Pancreas (tissue), 10 donors: ENCODE measurements around the gene IMMP2L. TPM values are rescaled to one million over a fixed set of nuclear protein-coding genes. Genes with fewer than 3 reads are reported as not detected.

Source experiments
- ATAC-seq, 4 donors: fragments of 200-7000 bp; cut with Tn5 transposase; one replicate each; pipeline versions ENCODE4 v1.8.0 to v1.9.1; 2020; ENCODE audit warnings: mild to moderate bottlenecking in 4 of 4, moderate library complexity in 4 of 4
- DNase-seq, 6 donors: peaks; one replicate each; pipeline ENCODE4 v3.0.0-alpha.2; 2020
- FAIRE-seq: peaks from 2 replicates; lab custom pipeline; 2012; peaks lifted over from hg19 to GRCh38; lab: Jason Lieb, UNC
- H3K27ac ChIP-seq, 4 donors: fragments of 200-600 bp; sonication (generic); 1 replicate in 3 of 4; 2 replicates in 1 of 4; pipeline versions ENCODE4 v1.5.0 to v1.8.0; 2020
- H3K27me3 ChIP-seq, 4 donors: fragments of 200-600 bp; one replicate each; pipeline ENCODE4 v1.8.0; 2021
- H3K36me3 ChIP-seq, 3 donors: fragments of 200-600 bp; sonication (generic) in 1 of 3; one replicate each; pipeline versions ENCODE4 v1.5.0 to v1.8.0; 2020 to 2021
- H3K4me1 ChIP-seq, 3 donors: fragments of 200-600 bp; one replicate each; pipeline ENCODE4 v1.8.0; 2021
- H3K4me3 ChIP-seq, 4 donors: fragments of 200-600 bp; sonication (generic) in 2 of 4; one replicate each; pipeline versions ENCODE4 v1.5.0 to v1.8.0; 2020 to 2021
- H3K9me3 ChIP-seq, 4 donors: fragments of 200-600 bp; one replicate each; pipeline ENCODE4 v1.8.0; 2021
- CTCF ChIP-seq, 4 donors: fragments of 200-600 bp; sonication (generic) in 3 of 4; IDR thresholded peaks; one replicate each; pipeline versions ENCODE4 v1.5.0 to v1.8.0; 2021; ENCODE audit warnings: antibody characterized with exemption in 4 of 4
- WGBS, 2 donors: extraction: QIAGEN DNeasy Blood & Tissue Kit; methylation state at CpG; one replicate each; pipeline ENCODE4 v1.1.7; 2013; 5-methylcytosine and 5-hydroxymethylcytosine counted together
- intact Hi-C, 3 donors: fragments of 100-400 bp; cut with DNase I; formaldehyde crosslinking; loops; one replicate each; pipeline versions ENCODE4 v1.11.1 to v1.14.2; 2022
- polyA plus RNA-seq, 2 donors: library from polyadenylated mRNA; stranded (reverse); fragments of 200-250 nt; gene quantifications; one replicate each; pipeline ENCODE4 v1.2.3, GENCODE V29; 2013
- total RNA-seq, 6 donors: library from RNA; stranded (reverse); fragmentation: NEBNext Ultra II Directional in 4 of 6; extraction: Animal tissue kit (Norgen Biotek cat#: 25700) in 4 of 6; gene quantifications; one replicate each; pipeline versions ENCODE4 v1.2.1 to v1.2.4, GENCODE V29; 2021 to 2023
- donor health status: healthy with polysubstance abuse.
- donor health status: DM: no; HTN: no; CAD: no; lungs with moderate emphysema.
- donor health status: DM: no; HTN: no; CAD: no.
- donor health status: control.
- donor health status: control.
- donor health status: Bipolar disorder and iron deficiency.
- donor health status: DM: yes; HTN: yes; CAD: no.
- donor health status: DM: no; HTN: no; CAD: no.
- donor health status: DM: no; HTN: no; CAD: no.
- donor health status: DM: yes; HTN: yes; CAD: no.

The IMMP2L gene
- total and polyA plus RNA-seq, 8 donors: 7.3 to 30.0 (median 12.9) TPM

GRCh38 chr7:110974441-110974840, 587.9 kb downstream of the IMMP2L start:
- WGBS, 2 donors: 83 to 89% methylated on average over 3 of the region's 3 CpGs
- no peak for TF ChIP-seq CTCF (IDR thresholded peaks at IDR 0.05)
- intact Hi-C loops: no loop called here
- no peak for ATAC-seq
- Histone ChIP-seq H3K36me3 (no peaks in the 10 kb centered on the region), H3K4me3 (no peak overlapping the region), H3K4me1 (peaks cover 0 to 4% (median 0%) of the 10 kb centered on the region in 3 donors), H3K27ac (no peak overlapping the region), H3K9me3 (no peaks in the 10 kb centered on the region), H3K27me3 (no peaks in the 10 kb centered on the region)
- no peak for DNase-seq
- no peak for FAIRE-seq

GRCh38 chr7:110973196-110973990, 588.9 kb downstream of the IMMP2L start:
- H3K36me3 ChIP-seq: no peaks in the 10 kb centered on the region
- no peaks in the 10 kb centered on the region for H3K27me3 ChIP-seq
- peaks cover 0 to 4% (median 0%) of the 10 kb centered on the region in 3 donors for H3K4me1 ChIP-seq
- FAIRE-seq (no peak), ATAC-seq (no peak), DNase-seq (no peak)
- H3K4me3 ChIP-seq: no peak overlapping the region
- no peak for TF ChIP-seq CTCF (IDR thresholded peaks at IDR 0.05)
- WGBS, 2 donors: 84 to 87% methylated on average over 6 of the region's 6 CpGs
- no peaks in the 10 kb centered on the region for H3K9me3 ChIP-seq
- no peak overlapping the region for H3K27ac ChIP-seq
- intact Hi-C loops: no loop called here

DNA sequence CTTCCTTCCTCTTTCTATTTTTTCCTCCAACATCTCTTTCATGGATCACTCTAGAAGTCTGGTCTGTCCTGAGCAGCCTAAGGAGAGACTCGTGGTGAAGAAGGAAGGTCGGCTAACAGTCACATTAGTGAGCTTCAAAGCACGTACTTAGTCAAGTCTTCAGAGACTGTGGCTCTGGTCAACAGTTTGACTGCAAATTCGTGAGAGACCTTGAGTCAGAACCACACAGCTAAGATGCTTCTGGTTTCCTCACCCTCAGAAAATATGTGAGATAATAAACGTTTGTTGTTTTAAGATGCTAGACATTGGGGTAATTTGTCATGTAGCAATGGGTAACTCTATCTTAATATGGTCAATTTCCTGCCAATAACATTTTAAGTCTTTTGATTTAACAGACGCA, 597.5 kb downstream of the IMMP2L start:
- TF ChIP-seq CTCF (IDR thresholded peaks at IDR 0.05): no peak
- ATAC-seq (no peak), FAIRE-seq (no peak), DNase-seq (no peak)
- intact Hi-C loops: no loop called here
- WGBS, 2 donors: 57 to 71% methylated on average over 6 of the region's 6 CpGs
- Histone ChIP-seq H3K9me3 (no peaks in the 10 kb centered on the region), H3K27me3 (no peaks in the 10 kb centered on the region), H3K36me3 (no peaks in the 10 kb centered on the region), H3K4me3 (no peak overlapping the region), H3K27ac (no peak overlapping the region), H3K4me1 (no peaks in the 10 kb centered on the region)

DNA sequence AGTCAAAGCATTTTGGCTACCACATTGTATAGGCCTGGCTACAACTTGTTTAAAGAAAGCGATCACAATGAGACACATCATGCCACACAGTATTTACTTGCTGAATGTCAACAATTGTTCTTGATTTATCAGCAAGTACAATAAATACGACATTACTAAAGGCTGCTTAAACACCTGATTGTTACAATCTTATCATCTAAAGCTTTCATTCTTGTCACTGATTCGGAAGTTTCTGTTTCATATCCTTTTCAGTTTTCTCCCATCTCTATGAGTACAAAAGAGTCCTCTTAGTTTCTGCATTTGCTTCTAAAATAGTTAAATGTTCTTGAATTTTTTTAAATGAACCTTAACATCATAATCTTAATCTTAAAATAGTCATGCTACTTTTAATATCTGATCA, 599.5 kb downstream of the IMMP2L start:
- Histone ChIP-seq H3K9me3 (no peaks in the 10 kb centered on the region), H3K27ac (no peak overlapping the region), H3K4me1 (no peaks in the 10 kb centered on the region), H3K27me3 (no peaks in the 10 kb centered on the region), H3K36me3 (no peaks in the 10 kb centered on the region), H3K4me3 (no peak overlapping the region)
- no peak for TF ChIP-seq CTCF (IDR thresholded peaks at IDR 0.05)
- DNase-seq (no peak), FAIRE-seq (no peak), ATAC-seq (no peak)
- 43 to 44% methylated on average over 3 of the region's 3 CpGs for WGBS, 2 donors
- intact Hi-C loops: no loop called here

DNA sequence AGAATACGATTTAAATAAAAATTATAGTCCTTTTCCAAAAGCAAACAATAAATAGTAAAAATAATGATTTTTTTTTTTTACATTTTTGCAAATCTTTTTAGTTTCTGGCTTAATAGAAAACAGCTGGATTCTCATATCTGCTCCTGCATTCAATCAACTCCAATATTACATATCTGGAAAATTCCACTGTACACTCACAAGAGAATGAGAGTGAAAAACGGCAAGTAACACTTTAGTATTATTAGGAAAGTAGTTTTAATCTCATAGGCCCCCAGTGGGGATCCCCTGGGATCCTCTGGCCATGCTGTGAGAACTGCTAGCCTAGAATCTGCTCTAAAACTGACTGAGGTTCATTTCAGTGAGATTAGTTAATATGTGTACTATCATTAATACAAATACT, 599.9 kb downstream of the IMMP2L start:
- ATAC-seq (no peak), DNase-seq (no peak), FAIRE-seq (no peak)
- TF ChIP-seq CTCF (IDR thresholded peaks at IDR 0.05): no peak
- Histone ChIP-seq H3K36me3 (no peaks in the 10 kb centered on the region), H3K4me3 (no peak overlapping the region), H3K27ac (no peak overlapping the region), H3K9me3 (no peaks in the 10 kb centered on the region), H3K4me1 (no peaks in the 10 kb centered on the region), H3K27me3 (no peaks in the 10 kb centered on the region)
- intact Hi-C loops: no loop called here
- WGBS, 2 donors: 80 to 96% methylated on average over 2 of the region's 2 CpGs
